Measurements from ENCODE around the gene L3MBTL4. TPM values are rescaled to one million over a fixed set of nuclear protein-coding genes. Genes with fewer than 3 reads are reported as not detected.

Gene L3MBTL4
- total and polyA plus RNA-seq, 9 of the 15 experiments (the other 6 are each of a cell fraction or from before 2014, with no cell fraction given) = not detected

- intact Hi-C loops (cut with micrococcal nuclease) = loop anchor here (10.0 kb wide), 1 partner anchor 65 kb away; no protein-coding TSS in a partner anchor
- BruUV-seq (replicated peaks) = no TSS peak
- CTCF ChIA-PET (ENCODE audit: low intra/inter-chr PET ratio) = no interaction called here
- DNase-seq (ENCODE audit: extremely low read depth in 1 of 4, low spot score in 3 of 4) (no peak), FAIRE-seq (no peak), ATAC-seq (no peak)
- in situ Hi-C loops (cut with MboI) = no loop called here
- POLR2A ChIA-PET = no interaction called here
- no peak overlapping the region for H3K4me2 ChIP-seq (ENCODE audit: insufficient read depth, low read length)
- TF ChIP-seq CGGBP1 (CRISPR knock-in tag; IDR thresholded peaks at IDR 0.05) = no peak
- H3K4me3 ChIP-seq = no peak overlapping the region
- H3K9me1 ChIP-seq (ENCODE audit: control insufficient read depth, insufficient read depth, low read length) = no peaks in the 10 kb centered on the region
- H3K36me3 ChIP-seq (ENCODE audit: control insufficient read depth, insufficient read depth, low read length) = no peaks in the 10 kb centered on the region
- H3K9me3 ChIP-seq (replicated peaks; ENCODE audit: control insufficient read depth, insufficient read depth, low read depth, low read length) = peaks cover 2% of the 10 kb centered on the region; the same call in 1 of the 2 replicates
- H3K79me2 ChIP-seq (ENCODE audit: control insufficient read depth, insufficient read depth, low read length) = no peaks in the 10 kb centered on the region
- H3K27ac ChIP-seq (ENCODE audit: extremely low read depth, low read depth, low read length) = no peak overlapping the region
- H4K20me1 ChIP-seq (replicated peaks; ENCODE audit: control insufficient read depth, insufficient read depth, low read length) = no peaks in the 10 kb centered on the region
- 2% methylated on average over 6 of the region's 6 CpGs for WGBS (ENCODE audit: insufficient coverage, low coverage, missing lambda C conversion rate)
- H2AFZ ChIP-seq (ENCODE audit: low read depth, low read length) = no peak overlapping the region
- no peaks in the 10 kb centered on the region for H3K4me1 ChIP-seq (replicated peaks in 1 of 2; ENCODE audit: control insufficient read depth in 2 of 2, insufficient read depth in 2 of 2, low read length in 2 of 2)
- H3K27me3 ChIP-seq (ENCODE audit: control insufficient read depth in 2 of 2, insufficient read depth in 2 of 2, low read length in 2 of 2) = no peaks in the 10 kb centered on the region
- no peak overlapping the region for H3K9ac ChIP-seq (ENCODE audit: insufficient read depth in 1 of 2, low read depth in 2 of 2, low read length in 2 of 2)
Measured at GRCh38 chr18:6109743-6110142, 305.0 kb downstream of the L3MBTL4 start.

DNA sequence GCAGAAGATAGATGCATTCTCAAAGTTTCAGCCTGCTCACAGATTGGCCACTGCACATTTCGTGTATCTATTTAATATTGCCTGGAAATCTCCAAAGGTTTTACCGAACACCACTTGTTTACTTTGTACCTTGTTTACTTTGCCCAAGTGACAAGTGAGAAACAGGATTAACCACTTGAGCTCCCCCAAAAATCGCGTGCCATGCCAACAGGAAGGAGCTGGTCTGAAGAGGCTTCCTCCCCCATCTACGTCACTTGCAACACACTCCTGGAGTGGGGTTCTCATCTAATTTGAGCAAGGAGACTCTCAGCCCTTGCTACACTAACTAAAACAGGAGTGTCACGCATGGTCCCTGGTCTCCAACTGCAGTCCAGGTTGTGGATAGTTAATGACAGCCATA lies 306.9 kb downstream of the L3MBTL4 start:
- H3K9ac ChIP-seq (ENCODE audit: insufficient read depth in 1 of 2, low read depth in 2 of 2, low read length in 2 of 2) = no peak overlapping the region
- peaks cover 2% of the 10 kb centered on the region; the same call in 1 of the 2 replicates for H3K9me3 ChIP-seq (replicated peaks; ENCODE audit: control insufficient read depth, insufficient read depth, low read depth, low read length)
- intact Hi-C loops (cut with micrococcal nuclease) = loop anchor here (10.0 kb wide), 1 partner anchor 63 kb away; no protein-coding TSS in a partner anchor
- no peak overlapping the region for H3K4me2 ChIP-seq (ENCODE audit: insufficient read depth, low read length)
- no peak for ATAC-seq
- H3K79me2 ChIP-seq (ENCODE audit: control insufficient read depth, insufficient read depth, low read length) = no peaks in the 10 kb centered on the region
- DNase-seq (ENCODE audit: extremely low read depth in 1 of 4, low spot score in 3 of 4) = no peak
- ChIA-PET POLR2A (no interaction called here), CTCF (ENCODE audit: low intra/inter-chr PET ratio) (no interaction called here)
- 1% methylated on average over 6 of the region's 6 CpGs for WGBS (ENCODE audit: insufficient coverage, low coverage, missing lambda C conversion rate)
- no peak overlapping the region for H3K4me3 ChIP-seq
- FAIRE-seq = no peak
- no peaks in the 10 kb centered on the region for H3K4me1 ChIP-seq (replicated peaks in 1 of 2; ENCODE audit: control insufficient read depth in 2 of 2, insufficient read depth in 2 of 2, low read length in 2 of 2)
- no peak overlapping the region for H2AFZ ChIP-seq (ENCODE audit: low read depth, low read length)
- H3K36me3 ChIP-seq (ENCODE audit: control insufficient read depth, insufficient read depth, low read length) = no peaks in the 10 kb centered on the region
- H3K9me1 ChIP-seq (ENCODE audit: control insufficient read depth, insufficient read depth, low read length) = no peaks in the 10 kb centered on the region
- H3K27ac ChIP-seq (ENCODE audit: extremely low read depth, low read depth, low read length) = no peak overlapping the region
- no peaks in the 10 kb centered on the region for H3K27me3 ChIP-seq (ENCODE audit: control insufficient read depth in 2 of 2, insufficient read depth in 2 of 2, low read length in 2 of 2)
- in situ Hi-C loops (cut with MboI) = no loop called here
- H4K20me1 ChIP-seq (replicated peaks; ENCODE audit: control insufficient read depth, insufficient read depth, low read length) = no peaks in the 10 kb centered on the region
- no TSS peak for BruUV-seq (replicated peaks)
- no peak for TF ChIP-seq STAT6 (CRISPR knock-in tag; IDR thresholded peaks at IDR 0.05)
- TF ChIP-seq ASH1L (IDR thresholded peaks at IDR 0.05; ENCODE audit: borderline replicate concordance, low read depth, partially characterized antibody) = no peak
- TF ChIP-seq, protein P1, sequence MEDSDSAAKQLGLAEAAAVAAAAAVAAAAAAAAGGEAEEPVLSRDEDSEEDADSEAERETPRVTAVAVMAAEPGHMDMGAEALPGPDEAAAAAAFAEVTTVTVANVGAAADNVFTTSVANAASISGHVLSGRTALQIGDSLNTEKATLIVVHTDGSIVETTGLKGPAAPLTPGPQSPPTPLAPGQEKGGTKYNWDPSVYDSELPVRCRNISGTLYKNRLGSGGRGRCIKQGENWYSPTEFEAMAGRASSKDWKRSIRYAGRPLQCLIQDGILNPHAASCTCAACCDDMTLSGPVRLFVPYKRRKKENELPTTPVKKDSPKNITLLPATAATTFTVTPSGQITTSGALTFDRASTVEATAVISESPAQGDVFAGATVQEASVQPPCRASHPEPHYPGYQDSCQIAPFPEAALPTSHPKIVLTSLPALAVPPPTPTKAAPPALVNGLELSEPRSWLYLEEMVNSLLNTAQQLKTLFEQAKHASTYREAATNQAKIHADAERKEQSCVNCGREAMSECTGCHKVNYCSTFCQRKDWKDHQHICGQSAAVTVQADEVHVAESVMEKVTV (CRISPR knock-in tag; IDR thresholded peaks at IDR 0.05) = no peak
- no peak for TF ChIP-seq SREBF2 (CRISPR knock-in tag; IDR thresholded peaks at IDR 0.05)
- TF ChIP-seq RBM34 (IDR thresholded peaks at IDR 0.05; ENCODE audit: borderline replicate concordance, insufficient read depth, low read length) = no peak
- TF ChIP-seq, protein P2, sequence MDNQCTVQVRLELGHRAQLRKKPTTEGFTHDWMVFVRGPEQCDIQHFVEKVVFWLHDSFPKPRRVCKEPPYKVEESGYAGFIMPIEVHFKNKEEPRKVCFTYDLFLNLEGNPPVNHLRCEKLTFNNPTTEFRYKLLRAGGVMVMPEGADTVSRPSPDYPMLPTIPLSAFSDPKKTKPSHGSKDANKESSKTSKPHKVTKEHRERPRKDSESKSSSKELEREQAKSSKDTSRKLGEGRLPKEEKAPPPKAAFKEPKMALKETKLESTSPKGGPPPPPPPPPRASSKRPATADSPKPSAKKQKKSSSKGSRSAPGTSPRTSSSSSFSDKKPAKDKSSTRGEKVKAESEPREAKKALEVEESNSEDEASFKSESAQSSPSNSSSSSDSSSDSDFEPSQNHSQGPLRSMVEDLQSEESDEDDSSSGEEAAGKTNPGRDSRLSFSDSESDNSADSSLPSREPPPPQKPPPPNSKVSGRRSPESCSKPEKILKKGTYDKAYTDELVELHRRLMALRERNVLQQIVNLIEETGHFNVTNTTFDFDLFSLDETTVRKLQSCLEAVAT (IDR thresholded peaks at IDR 0.05) = no peak
- TF ChIP-seq, protein P3, sequence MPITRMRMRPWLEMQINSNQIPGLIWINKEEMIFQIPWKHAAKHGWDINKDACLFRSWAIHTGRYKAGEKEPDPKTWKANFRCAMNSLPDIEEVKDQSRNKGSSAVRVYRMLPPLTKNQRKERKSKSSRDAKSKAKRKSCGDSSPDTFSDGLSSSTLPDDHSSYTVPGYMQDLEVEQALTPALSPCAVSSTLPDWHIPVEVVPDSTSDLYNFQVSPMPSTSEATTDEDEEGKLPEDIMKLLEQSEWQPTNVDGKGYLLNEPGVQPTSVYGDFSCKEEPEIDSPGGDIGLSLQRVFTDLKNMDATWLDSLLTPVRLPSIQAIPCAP (CRISPR knock-in tag; IDR thresholded peaks at IDR 0.05; ENCODE audit: borderline replicate concordance) = no peak

All from K562 (cell line).